ENCODE measurements around the gene CSRNP2.

Gene CSRNP2

DNA sequence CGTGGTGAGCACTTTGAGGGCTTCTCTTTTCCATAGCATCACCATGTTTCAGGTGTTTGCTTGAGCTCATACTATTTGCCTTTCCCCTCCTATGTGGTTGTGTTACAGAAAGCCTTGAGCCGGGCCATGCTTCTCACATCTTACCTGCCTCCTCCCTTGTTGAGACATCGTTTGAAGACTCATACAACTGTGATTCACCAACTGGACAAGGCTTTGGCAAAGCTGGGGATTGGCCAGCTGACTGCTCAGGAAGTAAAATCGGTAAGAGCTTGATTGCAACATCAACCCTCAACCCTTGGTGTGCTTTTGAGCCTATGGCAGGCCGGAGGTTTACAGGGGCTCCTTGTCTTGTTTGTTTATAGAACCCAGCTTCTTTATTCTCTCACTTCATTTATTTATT lies 27.2 kb downstream of the CSRNP2 start:
- Histone ChIP-seq H3K4me3 (ENCODE audit: low read length) (no peak overlapping the region), H3K36me3 (replicated peaks; ENCODE audit: low read depth, low read length) (peaks cover 57% of the 10 kb centered on the region), H2AFZ (ENCODE audit: low read depth, low read length) (no peak overlapping the region), H3K27ac (ENCODE audit: low read length) (no peak overlapping the region), H3K9ac (ENCODE audit: low read length) (no peak overlapping the region), H3K27me3 (ENCODE audit: low read depth, low read length) (no peaks in the 10 kb centered on the region), H4K20me1 (ENCODE audit: insufficient read depth, low read length) (no peaks in the 10 kb centered on the region), H3K4me1 (ENCODE audit: low read length) (no peaks in the 10 kb centered on the region), H3K4me2 (ENCODE audit: low read length) (no peak overlapping the region), H3K79me2 (ENCODE audit: low read length) (peaks cover 4% of the 10 kb centered on the region; the same call in 1 of the 2 replicates), H3K9me3 (ENCODE audit: insufficient read depth, low read length) (no peaks in the 10 kb centered on the region)
- TF ChIP-seq EZH2phosphoT487 (IDR thresholded peaks at IDR 0.05; ENCODE audit: low read depth) (no peak), CTCF (IDR thresholded peaks at IDR 0.05; ENCODE audit: low read depth, low read length) (no peak)

- H3K4me2 ChIP-seq (ENCODE audit: low read length), result no peak overlapping the region
- TF ChIP-seq CTCF (IDR thresholded peaks at IDR 0.05; ENCODE audit: low read depth, low read length), result no peak
- no peaks in the 10 kb centered on the region for H3K4me1 ChIP-seq (ENCODE audit: low read length)
- peaks cover 53% of the 10 kb centered on the region for H3K36me3 ChIP-seq (replicated peaks; ENCODE audit: low read depth, low read length)
- no peak overlapping the region for H3K4me3 ChIP-seq (ENCODE audit: low read length)
- no peaks in the 10 kb centered on the region for H3K27me3 ChIP-seq (ENCODE audit: low read depth, low read length)
- peaks cover 8% of the 10 kb centered on the region; the same call in 1 of the 2 replicates for H3K79me2 ChIP-seq (ENCODE audit: low read length)
- no peak overlapping the region for H3K9ac ChIP-seq (ENCODE audit: low read length)
- H3K27ac ChIP-seq (ENCODE audit: low read length), result no peak overlapping the region
- H4K20me1 ChIP-seq (ENCODE audit: insufficient read depth, low read length), result no peaks in the 10 kb centered on the region
- H3K9me3 ChIP-seq (ENCODE audit: insufficient read depth, low read length), result no peaks in the 10 kb centered on the region
- H2AFZ ChIP-seq (ENCODE audit: low read depth, low read length), result no peak overlapping the region
Measured at GRCh38 chr12:51055060-51055459, 28.3 kb downstream of the CSRNP2 start.

DNA sequence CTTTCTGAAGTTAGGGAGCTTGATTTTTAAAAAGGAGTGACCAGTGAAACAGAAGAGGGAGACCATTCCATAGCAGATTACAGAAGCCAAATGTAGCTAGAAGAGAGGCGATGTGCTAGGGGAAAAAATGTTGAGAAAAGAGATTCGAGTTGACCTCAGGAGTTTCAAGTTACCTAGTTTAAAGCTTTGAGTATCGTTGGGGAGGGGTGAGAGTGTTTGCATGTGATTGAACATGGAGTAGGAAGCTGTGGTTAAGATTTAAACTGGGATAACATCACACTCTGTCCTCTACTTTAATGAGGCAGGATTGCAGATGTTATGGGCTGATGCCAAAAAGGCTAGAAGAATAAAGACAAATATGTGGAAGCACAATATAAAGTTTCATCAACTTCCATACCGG lies 31.6 kb downstream of the CSRNP2 start:
- H3K9me3 ChIP-seq (ENCODE audit: insufficient read depth, low read length), result no peaks in the 10 kb centered on the region
- H3K4me2 ChIP-seq (ENCODE audit: low read length), result no peak overlapping the region
- H3K27me3 ChIP-seq (ENCODE audit: low read depth, low read length), result no peaks in the 10 kb centered on the region
- H4K20me1 ChIP-seq (ENCODE audit: insufficient read depth, low read length), result no peaks in the 10 kb centered on the region
- H3K27ac ChIP-seq (ENCODE audit: low read length), result no peak overlapping the region
- TF ChIP-seq CTCF (IDR thresholded peaks at IDR 0.05; ENCODE audit: low read depth, low read length) (no peak), EZH2phosphoT487 (IDR thresholded peaks at IDR 0.05; ENCODE audit: low read depth) (no peak)
- H3K9ac ChIP-seq (ENCODE audit: low read length), result no peak overlapping the region
- H3K4me3 ChIP-seq (ENCODE audit: low read length), result no peak overlapping the region
- peaks cover 9% of the 10 kb centered on the region for H3K4me1 ChIP-seq (ENCODE audit: low read length)
- no peak overlapping the region for H2AFZ ChIP-seq (ENCODE audit: low read depth, low read length)
- H3K36me3 ChIP-seq (replicated peaks; ENCODE audit: low read depth, low read length), result peaks cover 31% of the 10 kb centered on the region
- H3K79me2 ChIP-seq (ENCODE audit: low read length), result peaks cover 26% of the 10 kb centered on the region

DNA sequence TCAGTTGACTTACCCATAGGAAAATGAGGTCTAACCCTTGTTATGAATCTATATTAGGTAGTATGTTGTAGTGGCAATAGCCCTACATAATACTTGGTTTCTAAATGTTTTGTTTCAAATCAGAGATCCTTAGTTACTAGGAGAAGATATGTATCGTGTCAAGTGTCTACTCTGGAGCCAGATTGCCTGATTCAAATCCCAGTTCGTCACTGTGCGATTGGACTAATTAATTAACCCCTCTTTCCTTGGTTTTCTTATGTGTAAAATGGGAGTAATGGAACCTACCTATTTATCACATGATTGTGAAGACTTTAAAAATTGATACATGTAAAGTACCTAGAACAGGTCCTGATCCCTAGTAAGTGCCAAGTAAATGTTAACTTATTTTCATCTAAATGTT lies 33.9 kb downstream of the CSRNP2 start:
- no peak overlapping the region for H3K27ac ChIP-seq (ENCODE audit: low read length)
- H3K4me2 ChIP-seq (ENCODE audit: low read length), result peak overlapping the region; percentile 94
- no peaks in the 10 kb centered on the region for H3K27me3 ChIP-seq (ENCODE audit: low read depth, low read length)
- no peaks in the 10 kb centered on the region for H4K20me1 ChIP-seq (ENCODE audit: insufficient read depth, low read length)
- no peak overlapping the region for H2AFZ ChIP-seq (ENCODE audit: low read depth, low read length)
- H3K9ac ChIP-seq (ENCODE audit: low read length), result peak overlapping the region; percentile 81
- H3K4me3 ChIP-seq (ENCODE audit: low read length), result peak overlapping the region; percentile 82
- no peaks in the 10 kb centered on the region for H3K9me3 ChIP-seq (ENCODE audit: insufficient read depth, low read length)
- peaks cover 9% of the 10 kb centered on the region for H3K4me1 ChIP-seq (ENCODE audit: low read length)
- TF ChIP-seq EZH2phosphoT487 (IDR thresholded peaks at IDR 0.05; ENCODE audit: low read depth) (no peak), CTCF (IDR thresholded peaks at IDR 0.05; ENCODE audit: low read depth, low read length) (no peak)
- H3K36me3 ChIP-seq (replicated peaks; ENCODE audit: low read depth, low read length), result peaks cover 20% of the 10 kb centered on the region
- H3K79me2 ChIP-seq (ENCODE audit: low read length), result peaks cover 26% of the 10 kb centered on the region

Data from OCI-LY3 (cell line).